ENCODE measurements around the gene MCTP1. TPM values are rescaled to one million over a fixed set of nuclear protein-coding genes. Genes with fewer than 3 reads are reported as not detected.

MCTP1 gene
- polyA plus RNA-seq, 3 donors: 34.4 to 72.9 (median 55.5) TPM

GRCh38 chr5:95262933-95263660 lies 21.8 kb downstream of the MCTP1 start:
- Mint-ChIP-seq H3K9me3 (no peaks in the 10 kb centered on the region), H3K27ac (peak overlapping the region in 6 of 7 donors; percentile 21 to 84 (median 54)), H3K27me3 (ENCODE audit: low read depth in 3 of 3) (no peaks in the 10 kb centered on the region), H3K4me1 (peaks cover 21% of the 10 kb centered on the region), H3K36me3 (no peaks in the 10 kb centered on the region), H3K4me3 (no peak overlapping the region)
- Histone ChIP-seq H4K20me1 (ENCODE audit: insufficient read depth, low read length) (no peaks in the 10 kb centered on the region), H3K4me3 (replicated peaks in 1 of 3; ENCODE audit: low read depth in 2 of 3, low read length in 3 of 3) (no peak overlapping the region), H3K36me3 (replicated peaks in 1 of 2; ENCODE audit: control insufficient read depth in 1 of 2, insufficient read depth in 2 of 2, low read length in 2 of 2) (no peaks in the 10 kb centered on the region), H3K27ac (ENCODE audit: low read depth in 1 of 2, low read length in 2 of 2) (peak overlapping the region in 1 of 2 donors; percentile 33), H3K79me2 (ENCODE audit: insufficient read depth, low read length) (no peaks in the 10 kb centered on the region), H3K4me1 (ENCODE audit: control insufficient read depth in 1 of 2, insufficient read depth in 2 of 2, low read length in 2 of 2) (peaks cover 20 to 23% of the 10 kb centered on the region in 2 donors), H3K9me3 (replicated peaks in 1 of 2; ENCODE audit: control insufficient read depth in 1 of 2, insufficient read depth in 1 of 2, low read length in 2 of 2) (no peaks in the 10 kb centered on the region), H2AFZ (ENCODE audit: insufficient read depth, low read depth, low read length, poor library complexity, severe bottlenecking) (peak overlapping the region; percentile 30), H3K9ac (ENCODE audit: insufficient read depth, low read length, poor library complexity, severe bottlenecking) (no peak overlapping the region), H3K27me3 (ENCODE audit: control insufficient read depth in 2 of 2, insufficient read depth in 2 of 2, low read length in 2 of 2) (peaks cover 0 to 3% of the 10 kb centered on the region in 2 donors), H3K4me2 (replicated peaks; ENCODE audit: extremely low read depth, low read length, poor library complexity, severe bottlenecking) (no peak overlapping the region)
- intact Hi-C loops (cut with micrococcal nuclease): loop anchor here (5.0 kb wide), 1 partner anchor 296 kb away; no protein-coding TSS in a partner anchor
- no peak for TF ChIP-seq CTCF (IDR thresholded peaks at IDR 0.05)
- DNase-seq: peak in 2 of 3 donors; percentile 20 to 25
- WGBS (ENCODE audit: insufficient coverage): 67% methylated on average over 2 of the region's 3 CpGs

GRCh38 chr5:95261437-95262175 lies 23.3 kb downstream of the MCTP1 start:
- Histone ChIP-seq H3K4me3 (replicated peaks in 1 of 3; ENCODE audit: low read depth in 2 of 3, low read length in 3 of 3) (no peak overlapping the region), H3K36me3 (replicated peaks in 1 of 2; ENCODE audit: control insufficient read depth in 1 of 2, insufficient read depth in 2 of 2, low read length in 2 of 2) (no peaks in the 10 kb centered on the region), H3K27me3 (ENCODE audit: control insufficient read depth in 2 of 2, insufficient read depth in 2 of 2, low read length in 2 of 2) (no peaks in the 10 kb centered on the region), H4K20me1 (ENCODE audit: insufficient read depth, low read length) (no peaks in the 10 kb centered on the region), H2AFZ (ENCODE audit: insufficient read depth, low read depth, low read length, poor library complexity, severe bottlenecking) (peak overlapping the region; percentile 49), H3K27ac (ENCODE audit: low read depth in 1 of 2, low read length in 2 of 2) (peak overlapping the region; percentile 92 to 99), H3K9me3 (replicated peaks in 1 of 2; ENCODE audit: control insufficient read depth in 1 of 2, insufficient read depth in 1 of 2, low read length in 2 of 2) (no peaks in the 10 kb centered on the region), H3K79me2 (ENCODE audit: insufficient read depth, low read length) (no peaks in the 10 kb centered on the region), H3K4me1 (ENCODE audit: control insufficient read depth in 1 of 2, insufficient read depth in 2 of 2, low read length in 2 of 2) (peaks cover 20 to 23% of the 10 kb centered on the region in 2 donors), H3K4me2 (replicated peaks; ENCODE audit: extremely low read depth, low read length, poor library complexity, severe bottlenecking) (no peak overlapping the region), H3K9ac (ENCODE audit: insufficient read depth, low read length, poor library complexity, severe bottlenecking) (peak overlapping the region; percentile 55)
- peak; percentile 77 to 89 (median 83) for DNase-seq
- WGBS (ENCODE audit: insufficient coverage): 85% methylated on average over 2 of the region's 4 CpGs
- TF ChIP-seq CTCF (IDR thresholded peaks at IDR 0.05): peak; percentile 81
- no peaks in the 10 kb centered on the region for H3K9me3 Mint-ChIP-seq
- H3K4me1 Mint-ChIP-seq: peaks cover 24% of the 10 kb centered on the region
- no peak overlapping the region for H3K4me3 Mint-ChIP-seq
- H3K36me3 Mint-ChIP-seq: no peaks in the 10 kb centered on the region
- H3K27me3 Mint-ChIP-seq (ENCODE audit: low read depth in 3 of 3): no peaks in the 10 kb centered on the region
- intact Hi-C loops (cut with micrococcal nuclease): loop anchor here (5.0 kb wide), 1 partner anchor 294 kb away; no protein-coding TSS in a partner anchor
- H3K27ac Mint-ChIP-seq: peak overlapping the region; percentile 94 to 97 (median 96)
